ENCODE results near the gene GRIA3.
"Not testable (repeated sequence)": the region's sequence is repeated elsewhere in the genome, so short reads cannot be mapped to it uniquely, and the experiment has no call there.

Gene GRIA3

GRCh38 chrX:123350226-123350625 is 166.1 kb downstream of the GRIA3 start:
- no peak for DNase-seq (ENCODE audit: low read depth)

- DNase-seq (ENCODE audit: low read depth), result no peak
These were observed 173.9 kb downstream of the GRIA3 start for GRCh38 chrX:123357941-123358340.

- DNase-seq (ENCODE audit: low read depth), result no peak
These were observed 174.4 kb downstream of the GRIA3 start for GRCh38 chrX:123358457-123358856.

- no peak for DNase-seq (ENCODE audit: low read depth)
These were observed 177.3 kb downstream of the GRIA3 start for GRCh38 chrX:123361371-123361770.

GRCh38 chrX:123386196-123386595 is 202.1 kb downstream of the GRIA3 start:
- not testable (repeated sequence) for DNase-seq (ENCODE audit: low read depth)

- DNase-seq (ENCODE audit: low read depth), result no peak
These were observed 208.8 kb downstream of the GRIA3 start for GRCh38 chrX:123392921-123393320.

GRCh38 chrX:123399709-123400108 is 215.6 kb downstream of the GRIA3 start:
- no peak for DNase-seq (ENCODE audit: low read depth)

- DNase-seq (ENCODE audit: low read depth), result no peak
These were observed 221.2 kb downstream of the GRIA3 start for GRCh38 chrX:123405231-123405630.

- DNase-seq (ENCODE audit: low read depth), result no peak
These were observed 225.0 kb downstream of the GRIA3 start for GRCh38 chrX:123408821-123409737.

GRCh38 chrX:123422875-123423274 is 238.8 kb downstream of the GRIA3 start:
- DNase-seq (ENCODE audit: low read depth), result no peak

GRCh38 chrX:123424546-123424945 is 240.5 kb downstream of the GRIA3 start:
- DNase-seq (ENCODE audit: low read depth), result no peak

- no peak for DNase-seq (ENCODE audit: low read depth)
These were observed 241.4 kb downstream of the GRIA3 start for GRCh38 chrX:123425471-123425870.

GRCh38 chrX:123425904-123426303 is 241.8 kb downstream of the GRIA3 start:
- DNase-seq (ENCODE audit: low read depth), result no peak

GRCh38 chrX:123432361-123433150 is 248.5 kb downstream of the GRIA3 start:
- DNase-seq (ENCODE audit: low read depth), result no peak

GRCh38 chrX:123436512-123437136 is 252.5 kb downstream of the GRIA3 start:
- no peak for DNase-seq (ENCODE audit: low read depth)

- DNase-seq (ENCODE audit: low read depth), result not testable (repeated sequence)
These were observed 255.8 kb downstream of the GRIA3 start for GRCh38 chrX:123439926-123440325.

GRCh38 chrX:123442764-123443163 is 258.7 kb downstream of the GRIA3 start:
- DNase-seq (ENCODE audit: low read depth), result no peak

- DNase-seq (ENCODE audit: low read depth), result no peak
These were observed 263.4 kb downstream of the GRIA3 start for GRCh38 chrX:123447506-123447905.

GRCh38 chrX:123449335-123449734 is 265.3 kb downstream of the GRIA3 start:
- DNase-seq (ENCODE audit: low read depth), result no peak

GRCh38 chrX:123450222-123450621 is 266.1 kb downstream of the GRIA3 start:
- no peak for DNase-seq (ENCODE audit: low read depth)

- DNase-seq (ENCODE audit: low read depth), result no peak
These were observed 270.8 kb downstream of the GRIA3 start for GRCh38 chrX:123454712-123455431.

GRCh38 chrX:123455693-123456092 is 271.6 kb downstream of the GRIA3 start:
- no peak for DNase-seq (ENCODE audit: low read depth)

Data from activated T-cell treated with anti-CD3 and anti-CD28 coated beads for 48 hours (primary cell).